Measurements from ENCODE around the gene SLC8A3. TPM values are rescaled to one million over a fixed set of nuclear protein-coding genes. Genes with fewer than 3 reads are reported as not detected.

The SLC8A3 gene
- total RNA-seq, 1 experiment from 2014 or later = not detected

GRCh38 chr14:70080076-70080475 is 108.7 kb downstream of the SLC8A3 start:
- Histone ChIP-seq H3K27me3 (ENCODE audit: insufficient read depth, low read length) (peaks cover 54% of the 10 kb centered on the region), H2AFZ (ENCODE audit: low read depth, low read length, poor library complexity, severe bottlenecking) (no peak overlapping the region), H3K27ac (ENCODE audit: low read depth, low read length) (no peak overlapping the region), H3K4me2 (ENCODE audit: low read length) (no peak overlapping the region), H3K9me2 (ENCODE audit: insufficient read depth) (no peaks in the 10 kb centered on the region), H4K20me1 (ENCODE audit: insufficient read depth) (no peaks in the 10 kb centered on the region), H3K4me1 (ENCODE audit: control insufficient read depth in 1 of 2, insufficient read depth in 2 of 2, low read length in 2 of 2) (no peaks in the 10 kb centered on the region), H3K9me3 (ENCODE audit: control insufficient read depth in 1 of 2, insufficient read depth in 1 of 2, low read depth in 1 of 2, low read length in 2 of 2) (no peaks in the 10 kb centered on the region), H3K79me2 (ENCODE audit: insufficient read depth, low read length) (no peaks in the 10 kb centered on the region), H3K4me3 (replicated peaks in 1 of 2; ENCODE audit: low read depth in 1 of 2, low read length in 2 of 2) (no peak overlapping the region), H3K9ac (ENCODE audit: low read length) (no peak overlapping the region), H3K36me3 (ENCODE audit: control insufficient read depth in 1 of 2, insufficient read depth in 2 of 2, low read length in 2 of 2) (no peaks in the 10 kb centered on the region)
- intact Hi-C loops (cut with micrococcal nuclease) = no loop called here
- ChIA-PET POLR2A (no interaction called here), CTCF (no interaction called here), RAD21 (ENCODE audit: low non-redundant PET in 1 of 2, low total read pairs in 2 of 2, uncharacterized antibody in 2 of 2, unreplicated experiment in 2 of 2) (no interaction called here)
- BruUV-seq (replicated peaks) = no TSS peak
- TF ChIP-seq MAX (IDR thresholded peaks at IDR 0.05) (no peak), ZNF274 (IDR thresholded peaks at IDR 0.05; ENCODE audit: low read depth, low read length) (no peak), ATF3 (IDR thresholded peaks at IDR 0.05) (no peak), SRF (IDR thresholded peaks at IDR 0.05; ENCODE audit: low read depth) (no peak), SIN3A (IDR thresholded peaks at IDR 0.05; ENCODE audit: low read depth) (no peak), YY1 (IDR thresholded peaks at IDR 0.05; ENCODE audit: extremely low read depth, insufficient replicate concordance, low read depth, low read length) (no peak), RAD21 (IDR thresholded peaks at IDR 0.05; ENCODE audit: low read depth) (no peak), TCF7L2 (IDR thresholded peaks at IDR 0.05; ENCODE audit: borderline replicate concordance, extremely low read depth, insufficient read depth, insufficient read length) (no peak), CBX3 (IDR thresholded peaks at IDR 0.05; ENCODE audit: low read depth) (no peak), POLR2A (IDR thresholded peaks at IDR 0.05; ENCODE audit: borderline replicate concordance, extremely low read depth, insufficient read depth, insufficient read length) (no peak), POLR2AphosphoS5 (IDR thresholded peaks at IDR 0.05; ENCODE audit: low read depth, low read length) (no peak), ELF1 (IDR thresholded peaks at IDR 0.05; ENCODE audit: borderline replicate concordance, low read depth) (no peak)
- DNase-seq (ENCODE audit: low read depth, low spot score) = no peak
- no peak for ATAC-seq

GRCh38 chr14:70078329-70078728 is 110.4 kb downstream of the SLC8A3 start:
- DNase-seq (ENCODE audit: low read depth, low spot score) (no peak), ATAC-seq (no peak)
- CTCF ChIA-PET = interaction anchor here (1.7 kb wide), 1 partner anchor 9 kb away, joined by 7 read pairs; no protein-coding TSS in a partner anchor
- Histone ChIP-seq H4K20me1 (ENCODE audit: insufficient read depth) (no peaks in the 10 kb centered on the region), H3K4me2 (ENCODE audit: low read length) (no peak overlapping the region), H3K79me2 (ENCODE audit: insufficient read depth, low read length) (no peaks in the 10 kb centered on the region), H3K36me3 (ENCODE audit: control insufficient read depth in 1 of 2, insufficient read depth in 2 of 2, low read length in 2 of 2) (no peaks in the 10 kb centered on the region), H3K4me1 (ENCODE audit: control insufficient read depth in 1 of 2, insufficient read depth in 2 of 2, low read length in 2 of 2) (no peaks in the 10 kb centered on the region), H3K27me3 (ENCODE audit: insufficient read depth, low read length) (peaks cover 38% of the 10 kb centered on the region), H2AFZ (ENCODE audit: low read depth, low read length, poor library complexity, severe bottlenecking) (no peak overlapping the region), H3K4me3 (replicated peaks in 1 of 2; ENCODE audit: low read depth in 1 of 2, low read length in 2 of 2) (no peak overlapping the region), H3K9me2 (ENCODE audit: insufficient read depth) (no peaks in the 10 kb centered on the region), H3K9me3 (ENCODE audit: control insufficient read depth in 1 of 2, insufficient read depth in 1 of 2, low read depth in 1 of 2, low read length in 2 of 2) (no peaks in the 10 kb centered on the region), H3K27ac (ENCODE audit: low read depth, low read length) (no peak overlapping the region), H3K9ac (ENCODE audit: low read length) (no peak overlapping the region)
- no TSS peak for BruUV-seq (replicated peaks)
- RAD21 ChIA-PET (ENCODE audit: low non-redundant PET in 1 of 2, low total read pairs in 2 of 2, uncharacterized antibody in 2 of 2, unreplicated experiment in 2 of 2) = no interaction called here
- intact Hi-C loops (cut with micrococcal nuclease) = no loop called here
- POLR2A ChIA-PET = no interaction called here
- TF ChIP-seq CEBPB (IDR thresholded peaks at IDR 0.05; ENCODE audit: low read depth) (no peak), FOSL1 (IDR thresholded peaks at IDR 0.05; ENCODE audit: low read depth) (no peak), TCF7L2 (IDR thresholded peaks at IDR 0.05; ENCODE audit: borderline replicate concordance, extremely low read depth, insufficient read depth, insufficient read length) (no peak), ZFX (IDR thresholded peaks at IDR 0.05) (no peak), POLR2A (IDR thresholded peaks at IDR 0.05; ENCODE audit: borderline replicate concordance, extremely low read depth, insufficient read depth, insufficient read length) (no peak), REST (IDR thresholded peaks at IDR 0.05; ENCODE audit: low read depth) (no peak), EZH2phosphoT487 (IDR thresholded peaks at IDR 0.05; ENCODE audit: borderline replicate concordance) (no peak), CBX3 (IDR thresholded peaks at IDR 0.05; ENCODE audit: low read depth) (no peak), YY1 (IDR thresholded peaks at IDR 0.05; ENCODE audit: extremely low read depth, insufficient replicate concordance, low read depth, low read length) (no peak), ELF1 (IDR thresholded peaks at IDR 0.05; ENCODE audit: borderline replicate concordance, low read depth) (no peak), EZH2 (IDR thresholded peaks at IDR 0.05) (no peak), ZNF274 (IDR thresholded peaks at IDR 0.05; ENCODE audit: low read depth, low read length) (no peak)
